Superior temporal gyrus (tissue), 1 donor: Measurements from ENCODE around the gene TECTA.
A peak's percentile ranks its signal among the peaks of the same experiment; 100 is the strongest.

ENCODE experiments used
- DNase-seq: peaks from one replicate; pipeline ENCODE4 v3.0.0-alpha.2; 2016; ENCODE audit errors: extremely low spot score

The TECTA gene, protein sequence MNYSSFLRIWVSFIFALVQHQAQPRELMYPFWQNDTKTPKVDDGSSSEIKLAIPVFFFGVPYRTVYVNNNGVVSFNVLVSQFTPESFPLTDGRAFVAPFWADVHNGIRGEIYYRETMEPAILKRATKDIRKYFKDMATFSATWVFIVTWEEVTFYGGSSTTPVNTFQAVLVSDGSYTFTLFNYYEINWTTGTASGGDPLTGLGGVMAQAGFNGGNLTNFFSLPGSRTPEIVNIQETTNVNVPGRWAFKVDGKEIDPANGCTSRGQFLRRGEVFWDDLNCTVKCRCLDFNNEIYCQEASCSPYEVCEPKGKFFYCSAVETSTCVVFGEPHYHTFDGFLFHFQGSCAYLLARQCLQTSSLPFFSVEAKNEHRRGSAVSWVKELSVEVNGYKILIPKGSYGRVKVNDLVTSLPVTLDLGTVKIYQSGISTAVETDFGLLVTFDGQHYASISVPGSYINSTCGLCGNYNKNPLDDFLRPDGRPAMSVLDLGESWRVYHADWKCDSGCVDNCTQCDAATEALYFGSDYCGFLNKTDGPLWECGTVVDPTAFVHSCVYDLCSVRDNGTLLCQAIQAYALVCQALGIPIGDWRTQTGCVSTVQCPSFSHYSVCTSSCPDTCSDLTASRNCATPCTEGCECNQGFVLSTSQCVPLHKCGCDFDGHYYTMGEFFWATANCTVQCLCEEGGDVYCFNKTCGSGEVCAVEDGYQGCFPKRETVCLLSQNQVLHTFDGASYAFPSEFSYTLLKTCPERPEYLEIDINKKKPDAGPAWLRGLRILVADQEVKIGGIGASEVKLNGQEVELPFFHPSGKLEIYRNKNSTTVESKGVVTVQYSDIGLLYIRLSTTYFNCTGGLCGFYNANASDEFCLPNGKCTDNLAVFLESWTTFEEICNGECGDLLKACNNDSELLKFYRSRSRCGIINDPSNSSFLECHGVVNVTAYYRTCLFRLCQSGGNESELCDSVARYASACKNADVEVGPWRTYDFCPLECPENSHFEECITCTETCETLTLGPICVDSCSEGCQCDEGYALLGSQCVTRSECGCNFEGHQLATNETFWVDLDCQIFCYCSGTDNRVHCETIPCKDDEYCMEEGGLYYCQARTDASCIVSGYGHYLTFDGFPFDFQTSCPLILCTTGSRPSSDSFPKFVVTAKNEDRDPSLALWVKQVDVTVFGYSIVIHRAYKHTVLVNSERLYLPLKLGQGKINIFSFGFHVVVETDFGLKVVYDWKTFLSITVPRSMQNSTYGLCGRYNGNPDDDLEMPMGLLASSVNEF (N-terminal part only)

DNA sequence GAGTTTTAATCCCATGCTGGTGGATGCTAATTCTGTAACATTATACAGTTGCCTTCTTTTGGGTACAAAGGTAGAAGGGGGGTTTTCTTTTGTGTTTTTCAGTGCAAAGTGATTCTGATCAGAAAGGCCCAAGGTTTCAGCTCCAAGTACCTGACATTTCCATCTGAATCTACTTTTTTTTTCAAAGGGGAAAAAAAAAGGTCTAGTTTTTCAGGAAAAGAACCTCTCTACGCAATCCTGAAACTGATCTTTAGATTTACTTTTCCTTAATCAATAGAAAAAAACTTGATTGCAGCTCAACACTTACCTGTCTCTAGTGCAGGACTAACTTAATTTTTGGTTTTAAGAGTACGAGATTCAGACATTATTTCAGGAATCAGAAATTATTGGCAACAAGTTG lies at the start of gene TECTA:
Gene TECTA (plus strand): TSS at position 301 of the 400 bp plus-strand sequence. CDS start 1,423 bp downstream, outside the sequence.
- no peak for DNase-seq

DNA sequence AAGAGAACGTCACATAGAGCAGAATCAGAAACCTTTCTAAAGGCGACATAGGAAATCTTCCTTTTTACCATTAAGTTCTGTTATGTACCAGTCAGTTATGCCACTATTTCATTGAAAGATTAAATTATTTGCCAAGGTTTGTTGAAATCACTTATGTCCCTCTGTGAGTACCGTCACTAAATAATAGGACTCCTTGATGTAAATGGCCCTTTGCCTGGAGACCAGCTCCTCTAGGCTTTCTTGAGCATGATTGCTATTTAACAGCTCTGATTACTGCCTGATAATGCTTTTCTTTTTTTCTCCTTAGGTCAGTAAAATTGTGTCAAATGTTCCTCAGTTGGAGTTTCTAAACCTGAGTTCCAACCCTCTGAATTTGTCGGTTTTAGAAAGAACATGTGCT lies 47.8 kb upstream of the TECTA start:
- no peak for DNase-seq

DNA sequence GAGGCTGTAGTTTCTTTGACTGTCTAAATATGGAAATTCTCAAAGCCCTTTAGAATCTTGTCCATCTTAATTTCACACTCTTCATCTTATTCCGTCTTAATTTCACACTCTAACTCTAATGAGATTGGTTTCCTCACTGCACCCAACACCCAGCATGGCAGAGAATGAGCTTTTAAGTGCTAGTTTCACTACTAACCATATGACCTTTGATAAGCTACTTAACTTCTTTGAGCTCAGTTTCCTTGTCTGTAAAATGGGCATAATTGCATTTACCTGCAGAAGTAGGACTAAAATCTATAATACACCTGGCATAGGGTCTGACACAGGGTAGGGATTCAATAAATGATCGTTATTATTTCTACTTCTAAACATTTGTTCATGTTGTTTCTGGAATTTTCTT lies 46.8 kb upstream of the TECTA start:
- DNase-seq = no peak

DNA sequence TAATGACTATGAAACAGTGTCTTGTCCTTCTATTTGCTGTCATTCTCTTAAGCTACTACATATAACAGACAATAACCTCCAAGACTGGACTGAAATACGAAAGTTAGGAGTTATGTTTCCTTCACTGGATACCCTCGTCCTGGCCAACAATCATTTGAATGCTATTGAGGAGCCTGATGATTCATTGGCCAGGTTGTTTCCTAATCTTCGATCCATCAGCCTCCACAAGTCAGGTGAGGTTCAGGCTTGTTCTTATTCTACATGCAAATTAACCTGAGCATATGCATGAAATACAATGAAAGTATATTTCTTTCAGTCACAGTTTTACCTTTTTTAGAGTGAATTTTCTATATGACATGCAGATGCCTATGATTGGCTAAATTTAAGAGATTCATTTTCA lies 46.0 kb upstream of the TECTA start:
- no peak for DNase-seq

DNA sequence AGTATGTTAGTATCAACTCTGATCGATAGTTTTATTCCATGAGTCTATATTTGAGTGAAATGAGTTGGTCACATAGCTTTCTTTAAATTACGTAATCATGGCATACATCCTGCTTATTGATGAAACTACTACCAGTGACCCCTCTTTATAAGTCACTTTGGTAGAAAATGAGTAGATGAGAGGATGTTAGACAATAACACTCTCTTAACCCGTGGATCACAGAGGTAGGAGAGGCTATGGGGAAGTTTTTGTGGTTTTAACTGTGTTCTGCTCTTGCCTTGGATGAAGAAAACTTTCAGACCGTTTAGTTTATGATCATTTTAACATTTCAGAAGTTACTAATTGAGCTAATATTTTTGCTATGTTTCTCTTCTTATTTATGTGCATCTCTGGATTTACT lies 43.1 kb upstream of the TECTA start:
- no peak for DNase-seq

DNA sequence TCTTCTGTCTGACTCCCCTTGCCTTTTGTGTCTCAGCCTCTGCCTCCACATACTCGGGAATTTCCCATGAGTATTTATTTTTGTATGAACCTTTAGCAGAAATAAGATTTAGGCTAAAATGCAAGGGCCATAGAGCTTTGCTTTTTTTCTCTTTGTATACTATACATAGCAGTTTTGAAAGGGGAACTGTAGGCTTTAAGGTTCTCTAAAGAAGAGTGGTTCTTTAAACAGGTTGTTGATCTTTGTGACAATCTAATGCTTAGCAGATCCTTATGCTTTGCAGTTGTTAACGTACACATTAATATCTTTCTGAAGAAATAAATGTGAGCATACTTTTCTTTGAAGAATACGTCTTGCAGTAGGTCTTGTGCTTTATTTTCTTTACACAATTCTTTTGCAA lies 42.1 kb upstream of the TECTA start:
- DNase-seq = no peak

DNA sequence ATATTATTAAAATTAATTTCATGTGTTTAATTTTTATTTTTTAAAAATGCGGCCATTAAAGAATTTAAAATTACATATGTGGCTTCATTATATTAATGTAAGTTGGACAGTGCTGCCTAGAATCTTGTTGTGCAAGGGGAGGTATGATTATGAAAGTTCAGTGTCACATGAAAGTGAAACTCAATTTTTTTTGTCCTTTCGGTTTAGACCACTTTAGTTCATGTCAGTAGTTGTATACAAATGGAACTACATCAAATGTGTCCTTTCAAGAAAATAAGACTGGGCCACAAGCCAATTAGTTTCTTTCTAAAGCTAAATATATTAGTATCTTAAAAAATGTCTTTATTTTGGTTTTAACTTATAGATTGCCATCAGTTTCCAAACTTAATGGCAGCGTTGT lies 41.4 kb upstream of the TECTA start:
- no peak for DNase-seq

DNA sequence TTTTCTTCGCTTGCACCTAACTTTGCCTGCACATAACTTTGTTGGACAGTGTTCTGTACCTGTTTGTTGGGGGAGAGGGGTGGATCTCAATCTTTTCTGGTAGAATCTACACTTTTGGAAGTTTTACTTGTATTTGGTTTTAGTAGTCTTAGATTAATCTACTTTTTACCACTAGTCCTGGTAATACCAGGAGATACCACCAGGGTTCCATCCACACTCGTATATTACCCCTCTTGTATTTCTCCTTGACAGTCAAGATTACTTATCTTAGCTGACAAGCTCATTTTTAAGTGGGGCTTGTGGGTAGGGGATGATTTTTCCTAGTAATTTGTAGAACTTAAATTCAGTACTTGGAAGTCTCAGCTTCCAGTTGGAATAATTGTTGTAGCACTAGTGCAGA lies 37.3 kb upstream of the TECTA start:
- DNase-seq = no peak

DNA sequence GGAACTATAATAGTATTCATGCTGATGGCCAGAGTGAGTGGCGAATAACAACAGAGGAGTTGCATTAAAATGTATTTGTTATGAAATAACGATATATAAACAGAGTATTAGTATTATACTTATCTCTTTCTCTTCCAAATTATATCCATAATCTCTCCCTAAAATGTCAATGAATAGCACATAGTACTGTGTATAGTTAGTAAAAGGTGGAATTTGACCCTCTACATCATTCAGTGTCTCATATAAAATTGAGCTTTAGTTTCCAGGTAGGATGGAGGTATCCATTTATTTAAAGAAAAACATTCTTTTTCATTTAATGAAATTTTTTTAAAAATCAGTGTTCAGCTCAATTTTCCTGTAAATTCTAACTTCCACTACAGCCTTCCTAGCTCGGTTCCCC lies 34.4 kb upstream of the TECTA start:
- DNase-seq = no peak

DNA sequence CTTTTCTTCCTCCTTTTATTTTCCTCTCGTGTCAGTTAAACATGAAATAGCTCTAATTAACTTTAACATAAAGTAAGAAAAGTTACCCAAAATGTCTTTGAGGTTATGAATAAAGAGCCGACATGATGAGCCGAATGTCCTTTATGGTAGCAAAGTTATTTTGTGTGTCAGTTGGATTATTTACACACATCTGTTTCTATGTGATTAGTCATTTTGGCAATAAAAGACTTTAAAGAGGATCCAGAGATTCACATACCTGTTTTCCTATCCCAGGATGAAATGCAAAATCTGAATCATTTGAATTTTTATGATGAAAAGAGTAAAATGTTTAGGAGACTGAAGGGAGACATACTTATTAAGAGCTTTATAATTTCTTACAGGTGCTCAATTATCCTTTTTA lies 34.0 kb upstream of the TECTA start:
- no peak for DNase-seq

DNA sequence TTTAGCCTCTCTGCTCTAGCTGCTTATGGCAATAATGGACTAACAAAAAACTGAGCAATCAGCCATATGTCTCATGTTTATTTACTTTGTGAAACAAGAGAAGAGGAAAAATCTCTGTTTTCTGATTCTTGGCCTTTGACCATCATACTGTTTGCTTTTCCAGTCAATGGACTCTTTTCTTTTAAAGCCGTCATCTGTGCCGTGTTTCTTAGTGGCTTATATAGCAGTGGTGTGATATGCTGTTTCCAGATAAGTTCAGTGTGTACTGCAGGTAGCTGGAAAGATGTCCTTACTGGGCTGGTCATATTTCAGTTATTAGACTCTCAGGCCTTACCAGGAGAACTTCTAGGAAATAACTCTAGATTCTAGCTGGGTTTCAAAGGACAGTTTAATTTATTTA lies 33.6 kb upstream of the TECTA start:
- DNase-seq = peak; percentile 35

DNA sequence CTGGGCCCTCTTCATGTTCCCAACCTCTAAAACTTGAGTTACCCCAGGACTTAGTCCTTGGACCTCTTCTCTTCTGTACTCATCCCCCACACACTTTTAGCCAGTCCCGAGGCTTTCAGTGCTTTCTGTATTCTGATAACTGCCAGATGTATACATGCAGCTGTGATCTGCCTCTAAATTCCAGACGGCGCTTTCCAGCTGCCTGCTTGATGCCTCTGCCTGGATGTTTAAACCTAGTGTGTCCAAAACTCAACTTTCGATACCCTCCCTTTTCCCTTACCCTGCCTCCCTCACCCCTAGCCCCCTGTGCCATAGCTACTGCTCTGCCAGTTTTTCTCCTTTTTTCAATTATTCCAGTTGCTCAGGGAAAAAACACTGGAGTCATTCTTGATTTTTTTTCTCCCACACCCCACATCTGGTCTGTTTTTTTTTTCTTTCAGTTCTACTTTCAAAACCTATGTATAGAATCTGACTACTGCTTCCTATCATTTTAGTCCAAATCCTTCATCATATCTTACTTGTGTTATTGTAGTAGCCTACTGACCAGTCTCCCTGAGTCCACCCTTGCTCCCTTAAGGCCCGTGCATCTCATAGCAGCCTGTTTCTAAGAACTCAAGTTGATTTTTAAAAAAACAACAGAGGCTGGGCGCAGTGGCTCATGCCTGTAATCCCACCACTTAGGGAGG lies 32.9 kb upstream of the TECTA start:
- DNase-seq = no peak

DNA sequence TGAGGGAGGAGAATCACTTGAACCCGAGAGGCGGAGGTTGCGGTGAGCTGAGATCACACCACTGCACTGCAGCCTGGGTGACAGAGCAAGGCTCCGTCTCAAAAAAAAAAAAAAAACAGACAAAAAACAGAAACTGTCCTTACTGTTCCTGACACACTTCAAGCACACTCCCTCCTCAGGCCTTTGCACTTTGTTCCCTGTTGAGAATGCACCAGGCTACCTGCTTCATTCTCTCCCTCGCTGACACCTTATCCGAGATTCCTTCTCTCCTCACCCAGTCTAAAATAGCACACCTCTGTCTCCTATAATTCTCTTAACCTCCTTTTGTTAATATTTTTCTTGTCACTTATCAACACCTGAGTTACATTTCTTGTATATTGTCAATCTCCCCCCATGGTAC lies 32.3 kb upstream of the TECTA start:
- no peak for DNase-seq

DNA sequence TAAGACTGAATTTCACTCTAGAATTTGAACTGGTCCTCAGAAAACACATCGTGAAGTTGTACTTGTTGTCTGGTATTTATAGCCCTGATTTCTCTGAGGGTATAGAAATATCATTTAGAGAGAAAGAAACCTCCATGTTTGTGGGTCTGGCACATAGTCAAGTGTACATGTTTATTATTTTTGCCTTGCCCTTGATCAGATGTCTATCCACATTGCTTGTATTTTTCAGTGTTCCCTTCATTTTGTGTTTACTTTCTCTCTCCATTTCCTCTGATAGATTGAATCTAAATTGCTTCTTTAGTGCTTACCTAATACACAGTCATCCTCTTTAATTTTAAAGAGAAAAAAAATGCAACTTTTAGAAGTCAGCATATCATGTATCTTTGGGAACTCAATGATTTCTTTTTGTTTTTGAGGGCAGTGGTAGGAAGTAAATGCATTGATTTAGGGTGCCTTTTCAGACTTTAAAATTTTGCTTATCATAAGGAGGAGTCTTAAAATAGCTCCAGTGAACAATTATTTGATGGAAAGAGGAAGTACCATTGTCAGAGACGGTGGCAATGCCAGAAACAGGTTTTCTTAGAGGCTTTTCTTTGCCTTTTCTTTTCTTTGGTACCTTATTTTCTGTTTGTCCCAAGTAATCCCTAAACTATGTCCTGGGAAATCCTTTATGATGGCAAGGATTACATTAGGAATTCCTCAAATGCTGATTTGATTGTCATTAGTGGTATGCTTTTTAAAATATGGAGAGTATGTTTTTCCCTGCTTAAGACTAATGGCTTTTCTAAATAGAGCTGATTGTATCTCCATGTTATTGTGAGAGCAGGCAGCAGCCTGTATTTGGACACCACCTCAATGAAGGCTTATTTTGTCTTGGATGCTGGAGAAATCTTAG lies 29.8 kb upstream of the TECTA start:
- no peak for DNase-seq

DNA sequence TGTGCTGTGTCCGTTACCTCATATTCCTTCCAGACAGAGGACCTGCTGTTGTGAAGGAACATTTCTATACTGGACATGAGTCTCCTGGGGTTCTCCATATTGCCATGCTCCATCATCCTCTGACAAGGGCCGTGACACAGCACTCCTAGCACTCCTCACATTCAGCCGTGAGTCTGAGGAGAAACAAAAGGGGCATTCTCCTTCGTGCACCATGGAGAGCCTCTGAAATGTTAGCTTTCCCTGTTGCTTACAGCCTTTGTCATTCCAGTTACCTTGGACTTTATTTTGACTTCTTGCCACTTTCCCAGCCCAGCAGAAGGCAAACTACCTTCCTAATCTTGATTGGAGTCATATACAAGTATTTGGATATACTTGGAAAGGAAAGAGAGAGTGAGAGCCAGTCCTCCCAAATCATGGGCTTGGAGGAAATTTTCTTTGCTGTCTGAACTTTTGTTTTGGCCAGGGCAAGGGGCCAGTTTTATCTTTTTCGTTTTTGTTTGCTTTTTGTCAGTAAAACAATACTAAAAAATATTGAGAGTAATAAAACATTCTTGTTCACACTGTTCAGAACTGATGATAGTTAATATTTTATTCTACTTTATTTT lies 29.1 kb upstream of the TECTA start:
- DNase-seq = peak; percentile 71

DNA sequence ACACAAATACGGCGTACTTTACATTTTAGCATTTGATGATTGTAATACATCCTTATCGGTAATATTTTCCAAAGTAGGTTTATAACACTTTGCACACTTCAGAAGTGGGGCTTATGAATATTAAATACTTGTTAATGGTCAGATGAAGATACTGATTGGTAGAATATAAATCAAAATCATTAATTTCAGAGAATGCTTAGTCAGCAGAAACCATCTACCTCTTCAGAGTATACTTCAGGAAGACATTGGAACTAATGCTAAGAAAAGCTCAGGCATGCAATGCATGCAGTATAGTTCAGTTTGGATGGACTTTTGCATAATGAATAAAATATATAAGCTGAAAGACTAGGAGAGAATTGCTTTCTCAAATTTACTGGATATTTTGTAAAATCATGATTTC lies 19.7 kb upstream of the TECTA start:
- DNase-seq = no peak

DNA sequence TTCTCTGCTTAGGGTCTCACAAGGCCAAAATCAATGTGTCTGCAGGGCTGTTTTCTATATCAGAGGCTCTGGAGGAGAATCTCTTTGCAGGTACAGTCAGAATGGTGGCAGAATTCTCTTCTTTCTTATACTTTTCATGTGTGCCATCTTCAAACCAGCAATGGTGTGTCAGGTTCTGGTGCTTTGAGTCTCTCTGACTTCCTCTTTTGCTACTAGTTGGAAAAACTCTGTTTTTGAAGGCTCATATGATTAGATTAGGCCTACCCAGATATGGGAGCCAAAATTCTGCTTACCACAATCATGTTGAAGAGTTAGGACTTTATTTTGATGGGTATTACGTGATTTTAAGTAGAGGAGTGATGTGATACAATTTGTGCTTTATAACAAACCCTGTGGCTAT lies 18.8 kb upstream of the TECTA start:
- DNase-seq = no peak

DNA sequence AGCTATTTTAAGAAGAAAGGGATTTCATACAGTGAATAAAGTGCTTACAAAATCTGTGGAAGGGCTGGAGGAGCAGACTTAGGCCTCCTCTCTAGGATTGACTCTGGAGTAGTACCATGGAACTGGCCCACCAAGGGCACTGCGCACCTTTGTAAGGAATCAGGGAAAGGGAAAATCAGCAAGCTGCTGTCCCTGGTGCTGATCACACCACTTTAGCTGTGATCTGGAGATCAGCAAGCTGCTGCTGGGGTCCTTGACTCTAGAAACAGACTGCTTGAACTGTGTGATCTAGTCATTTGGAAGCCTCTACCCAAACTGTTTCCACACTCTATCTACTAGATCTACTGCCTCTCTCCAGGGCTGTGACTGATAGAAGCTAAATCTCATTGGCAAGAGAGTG lies 18.4 kb upstream of the TECTA start:
- DNase-seq = no peak

DNA sequence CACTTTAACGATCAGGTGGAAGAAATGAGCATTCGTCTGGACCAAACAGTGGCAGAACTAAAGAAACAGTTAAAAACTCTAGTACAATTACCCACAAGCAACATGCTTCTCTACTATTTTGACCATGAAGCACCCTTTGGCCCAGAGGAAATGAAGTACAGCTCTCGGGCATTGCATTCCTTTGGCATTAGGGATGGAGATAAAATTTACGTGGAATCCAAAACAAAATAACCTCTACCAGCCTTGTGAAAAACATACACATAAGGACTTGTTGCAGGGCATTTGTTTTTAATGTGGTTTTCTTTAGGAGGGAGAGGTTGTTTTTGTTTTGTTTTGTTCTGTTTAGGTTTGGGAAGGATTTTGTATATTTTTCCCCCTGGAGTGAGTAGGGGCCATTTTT lies 14.2 kb upstream of the TECTA start:
- no peak for DNase-seq

DNA sequence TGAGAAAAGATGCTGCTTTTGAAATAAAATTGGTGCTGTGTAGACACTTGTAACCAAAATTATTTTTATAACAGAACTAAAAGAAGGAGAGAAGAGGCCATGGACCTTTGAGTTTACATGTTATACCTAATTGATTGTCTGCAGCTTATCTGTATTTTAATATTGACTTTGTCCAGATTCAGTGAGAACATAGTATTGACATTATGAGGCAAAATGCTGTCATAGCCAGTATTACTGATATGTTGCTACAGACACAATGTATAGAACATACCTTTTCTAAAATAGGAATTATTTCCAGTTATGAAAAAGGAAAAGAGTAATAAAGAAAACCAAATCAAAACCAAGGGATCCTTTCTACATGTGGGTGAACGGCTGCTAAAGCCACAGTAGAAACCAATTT lies 11.5 kb upstream of the TECTA start:
- no peak for DNase-seq
